CD1c-positive myeloid dendritic cell (primary cell): ENCODE results near the gene PRDM7.
A peak's percentile ranks its signal among the peaks of the same experiment; 100 is the strongest.
"Not testable (repeated sequence)": the region's sequence is repeated elsewhere in the genome, so short reads cannot be mapped to it uniquely, and the experiment has no call there.

ENCODE experiments used
- DNase-seq: peaks from one replicate; pipeline ENCODE4 v3.0.0-alpha.2; 2016; ENCODE audit errors: extremely low spot score

Gene PRDM7

DNA sequence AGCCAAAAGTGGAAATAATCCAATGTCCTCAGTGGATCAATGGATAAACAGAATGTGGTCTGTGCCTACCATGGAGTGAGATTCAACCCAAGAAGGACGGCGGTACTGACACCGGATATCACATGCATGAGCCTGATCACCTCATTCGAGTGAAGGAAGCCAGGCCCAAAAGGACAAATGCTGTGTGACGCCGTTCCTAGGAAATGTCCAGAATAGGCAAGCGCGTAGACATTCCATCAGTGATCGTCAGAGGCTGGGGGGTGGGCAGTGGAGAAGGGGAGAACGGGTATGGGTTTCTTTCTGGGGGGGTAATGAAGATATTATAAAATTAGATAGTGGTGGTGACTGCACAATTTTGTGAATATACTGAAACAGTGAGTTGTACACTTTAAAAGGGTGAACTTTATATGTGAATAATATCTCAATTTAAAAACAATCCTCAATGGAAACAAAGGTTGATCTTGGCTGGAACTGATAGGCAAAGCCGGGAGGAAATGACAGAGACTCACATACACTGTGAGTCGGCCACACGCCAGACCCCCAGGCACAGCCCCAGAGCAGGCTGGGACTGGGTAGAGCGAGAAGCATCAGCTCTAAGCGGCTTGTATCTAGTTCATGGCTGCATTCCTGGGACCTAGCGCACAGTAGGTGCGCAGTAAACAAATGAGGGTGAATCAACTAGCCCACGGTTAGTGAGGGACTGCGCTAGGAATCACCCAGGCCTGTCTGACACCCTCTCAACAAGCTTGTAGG lies 61.4 kb downstream of the PRDM7 start:
- DNase-seq = no peak

GRCh38 chr16:90012991-90013745 lies 64.0 kb downstream of the PRDM7 start:
- no peak for DNase-seq

DNA sequence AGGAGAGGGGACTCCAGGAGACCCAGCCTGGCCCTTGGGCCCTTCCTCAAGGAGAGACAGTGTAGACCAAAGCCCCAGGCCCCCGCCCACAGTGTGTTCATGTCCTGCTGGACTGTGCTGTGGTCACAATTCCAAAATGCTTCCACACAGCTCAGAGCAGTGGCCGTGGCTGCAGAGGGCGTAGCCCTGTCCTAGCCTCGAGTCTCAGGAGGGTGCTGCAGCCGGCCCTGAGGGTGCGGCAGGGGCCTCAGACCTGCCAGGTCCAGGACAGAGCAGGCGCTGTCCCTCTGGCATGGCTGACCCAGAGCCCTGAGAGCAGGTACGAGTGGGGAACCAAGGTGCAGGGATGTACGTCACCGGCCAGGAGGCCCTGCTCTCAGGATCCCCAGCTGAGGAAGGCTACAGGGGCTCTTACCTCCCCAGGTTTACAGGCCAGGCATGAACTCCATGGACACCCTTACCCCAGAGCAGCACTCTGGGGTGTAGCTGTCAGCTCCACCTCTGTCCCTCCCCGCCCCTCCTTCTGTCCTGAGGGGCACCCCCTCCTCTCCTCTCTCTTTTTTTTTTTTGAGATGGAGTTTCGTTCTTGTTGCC lies 65.1 kb downstream of the PRDM7 start:
- no peak for DNase-seq

GRCh38 chr16:90011508-90011819 lies 65.7 kb downstream of the PRDM7 start:
- no peak for DNase-seq

DNA sequence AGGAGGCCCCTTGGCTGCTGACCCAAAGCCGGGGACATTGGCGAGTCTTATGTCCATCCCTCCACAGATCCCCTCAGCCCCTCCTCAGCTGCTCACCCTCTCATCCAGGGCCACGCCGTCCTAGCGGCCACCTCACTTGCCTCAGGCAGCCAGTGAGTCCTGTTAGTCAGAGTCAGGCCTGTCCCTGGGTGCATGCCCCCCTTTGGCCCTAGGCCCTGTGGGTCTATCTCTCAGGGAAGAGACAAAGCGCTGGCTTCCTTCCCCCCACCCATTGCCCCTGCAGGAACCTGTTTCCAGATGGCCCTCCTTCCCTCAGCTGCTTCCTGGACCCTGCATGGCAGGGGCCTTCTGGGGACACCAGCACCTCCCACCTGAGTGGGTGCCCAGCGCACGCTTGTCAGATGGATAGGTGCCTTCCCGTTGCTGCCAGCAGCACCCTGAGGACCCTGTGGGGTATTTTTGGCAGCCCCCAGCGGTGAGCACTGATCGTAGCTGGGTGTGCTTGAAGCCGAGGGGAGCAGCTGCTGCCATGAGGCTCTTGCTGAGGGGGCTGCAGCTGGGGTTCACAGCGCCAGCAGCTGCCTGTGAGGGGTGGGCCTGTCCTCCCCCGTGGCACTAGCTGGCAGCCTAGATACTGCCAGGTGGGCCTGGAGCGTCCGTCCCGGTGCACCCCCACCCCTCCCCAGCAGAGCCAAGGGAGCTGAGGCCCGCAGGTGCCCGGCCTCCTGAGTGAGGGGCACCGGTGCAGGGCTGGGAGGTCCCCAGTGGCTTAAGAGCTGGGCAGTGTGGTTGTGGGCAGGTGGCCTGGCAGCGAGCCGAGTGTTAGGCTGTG lies 66.2 kb downstream of the PRDM7 start:
- no peak for DNase-seq

DNA sequence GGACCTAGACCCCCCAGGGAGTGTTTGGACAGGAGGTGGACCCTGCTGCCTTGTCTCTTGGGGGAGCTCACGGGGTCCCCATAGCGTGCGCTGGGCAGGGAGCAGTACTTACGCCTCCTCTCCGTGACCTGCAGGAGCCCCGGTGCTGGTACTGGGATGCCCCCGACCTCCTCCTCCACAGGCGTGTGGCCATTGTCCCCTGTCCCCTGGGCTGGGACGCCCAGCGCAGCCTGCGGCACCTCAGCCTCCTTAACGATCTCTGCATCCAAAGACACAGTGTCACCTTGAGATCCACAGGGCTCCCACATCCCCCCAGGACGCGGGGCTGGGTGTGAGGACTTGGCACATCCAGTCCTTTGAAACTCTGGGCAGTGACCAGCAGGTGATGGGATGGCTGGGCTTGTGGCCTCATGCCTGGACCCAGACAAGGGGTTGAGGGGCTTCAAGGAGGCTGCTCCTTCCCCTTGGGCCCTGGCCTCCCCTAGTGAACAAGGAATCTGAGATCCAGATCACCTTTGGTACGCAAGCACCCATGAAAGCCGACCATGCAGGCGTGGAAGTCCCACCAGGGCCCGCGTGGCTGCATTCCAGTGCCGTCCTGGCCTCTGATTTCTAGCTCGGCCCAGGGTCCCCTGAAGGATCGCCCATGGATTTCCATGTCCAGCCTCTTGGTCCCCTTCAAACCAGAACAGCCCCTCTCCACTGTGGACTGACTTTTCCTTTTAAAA lies 67.8 kb downstream of the PRDM7 start:
- DNase-seq = no peak

DNA sequence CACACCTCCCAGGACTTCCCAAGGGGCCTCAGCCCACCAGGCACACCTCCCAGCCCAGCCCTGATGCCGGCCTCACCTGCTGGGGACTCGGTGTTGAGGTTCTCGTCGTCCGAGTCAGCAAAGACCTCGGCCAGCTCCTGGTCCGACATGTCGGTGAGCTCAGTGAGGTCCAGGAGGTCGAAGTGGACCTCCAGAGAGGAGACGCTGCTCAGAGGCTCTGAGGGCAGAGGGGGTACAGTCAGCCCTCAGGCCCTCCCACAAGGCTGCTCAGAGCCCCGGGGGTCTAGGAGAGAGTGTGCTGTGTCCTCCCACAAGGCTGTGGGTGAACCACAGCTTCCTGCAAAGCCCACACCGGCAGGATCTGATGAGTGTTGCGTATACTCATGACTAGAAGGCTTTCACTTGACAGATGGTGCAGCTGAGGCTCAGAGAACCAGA lies 68.4 kb downstream of the PRDM7 start:
- DNase-seq = peak; percentile 26

DNA sequence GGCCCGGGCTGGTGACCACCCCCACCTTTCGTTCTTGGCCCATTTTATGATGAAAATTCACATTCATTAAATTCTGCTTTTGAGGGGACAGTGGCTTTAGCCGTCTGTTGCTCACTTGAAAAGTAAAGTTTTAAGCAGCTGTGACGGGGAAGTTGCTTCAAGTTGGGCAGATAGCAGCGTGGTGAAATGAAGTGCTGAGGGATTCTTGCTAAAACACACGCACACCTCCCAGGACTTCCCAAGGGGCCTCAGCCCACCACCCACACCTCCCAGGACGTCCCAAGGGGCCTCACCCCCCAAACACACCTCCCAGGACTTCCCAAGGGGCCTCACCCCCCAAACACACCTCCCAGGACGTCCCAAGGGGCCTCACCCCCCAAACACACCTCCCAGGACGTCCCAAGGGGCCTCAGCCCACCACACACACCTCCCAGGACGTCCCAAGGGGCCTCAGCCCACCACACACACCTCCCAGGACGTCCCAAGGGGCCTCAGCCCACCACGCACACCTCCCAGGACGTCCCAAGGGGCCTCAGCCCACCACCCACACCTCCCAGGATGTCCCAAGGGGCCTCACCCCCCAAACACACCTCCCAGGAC lies 69.4 kb downstream of the PRDM7 start:
- DNase-seq = not testable (repeated sequence)

GRCh38 chr16:90007015-90007414 lies 70.1 kb downstream of the PRDM7 start:
- no peak for DNase-seq
